PC-9 (cell line): ENCODE measurements around the gene SETBP1. TPM values are rescaled to one million over a fixed set of nuclear protein-coding genes. Genes with fewer than 3 reads are reported as not detected.

ENCODE experiments used
- BruUV-seq: library from RNA; stranded (reverse); fragments of 400-500 nt; replicated peaks from 2 replicates; lab custom pipeline; 2021; lab: Mats Ljungman, UMichigan
- CTCF ChIA-PET: fragments of 300-600 bp; sonication (Branson Sonifier 250); formaldehyde crosslinking; loops from one replicate; lab custom pipeline; 2022; ENCODE audit warnings: antibody characterized with exemption; lab: Charles Lee
- POLR2A ChIA-PET: fragments of 300-600 bp; sonication (Branson Sonifier 250); formaldehyde crosslinking; loops from one replicate; lab custom pipeline; 2022; ENCODE audit warnings: antibody characterized with exemption; ENCODE audit not compliant: unreplicated experiment; lab: Charles Lee
- DNase-seq, 2 experiments: peaks; one replicate each; pipeline versions ENCODE4 v3.0.0 to v3.0.0-alpha.2; 2015 to 2022; ENCODE audit warnings: mixed read lengths in 1 of 2
- H2AFZ ChIP-seq: fragments of 200-600 bp; sonication (generic); 2 replicates; pipeline ENCODE4 v1.8.1; 2017; ENCODE audit warnings: antibody characterized with exemption
- H3F3A ChIP-seq: fragments of 200-600 bp; sonication (generic); 2 replicates; pipeline ENCODE4 v1.8.1; 2017; ENCODE audit warnings: antibody characterized with exemption, mild to moderate bottlenecking, low read depth; ENCODE audit not compliant: insufficient read depth
- H3K27ac ChIP-seq: fragments of 200-600 bp; sonication (generic); 2 replicates; pipeline ENCODE4 v1.6.1; 2016; ENCODE audit warnings: mixed run types
- H3K27me3 ChIP-seq: fragments of 200-600 bp; sonication (generic); 2 replicates; pipeline ENCODE4 v1.6.1; 2016; ENCODE audit warnings: low read depth, mixed run types; ENCODE audit not compliant: insufficient read depth
- H3K36me3 ChIP-seq: fragments of 200-600 bp; sonication (generic); 2 replicates; pipeline ENCODE4 v1.6.1; 2016; ENCODE audit warnings: low read depth, mixed run types
- H3K4me1 ChIP-seq: fragments of 200-600 bp; sonication (generic); replicated peaks from 2 replicates; pipeline ENCODE4 v1.6.1; 2016; ENCODE audit warnings: mixed run types; ENCODE audit not compliant: insufficient read depth
- H3K4me2 ChIP-seq: fragments of 200-600 bp; sonication (generic); 2 replicates; pipeline ENCODE4 v1.6.1; 2017; ENCODE audit warnings: mixed run types
- H3K4me3 ChIP-seq: fragments of 200-600 bp; sonication (generic); 2 replicates; pipeline ENCODE4 v1.6.1; 2016; ENCODE audit warnings: mixed run types
- H3K79me2 ChIP-seq: fragments of 200-600 bp; sonication (generic); 2 replicates; pipeline ENCODE4 v1.6.1; 2017; ENCODE audit warnings: low read depth, mixed run types
- H3K9me2 ChIP-seq: fragments of 200-600 bp; sonication (generic); 2 replicates; pipeline ENCODE4 v1.8.1; 2017; ENCODE audit warnings: mild to moderate bottlenecking; ENCODE audit not compliant: insufficient read depth
- H3K9me3 ChIP-seq: fragments of 200-600 bp; sonication (generic); 2 replicates; pipeline ENCODE4 v1.8.1; 2016; ENCODE audit warnings: low read depth; ENCODE audit not compliant: insufficient read depth
- H4K20me1 ChIP-seq: fragments of 200-600 bp; sonication (generic); 2 replicates; pipeline ENCODE4 v1.8.1; 2017; ENCODE audit not compliant: insufficient read depth
- CTCF ChIP-seq: fragments of 200-600 bp; sonication (generic); conservative IDR thresholded peaks from 2 replicates; pipeline ENCODE4 v1.6.1; 2017; ENCODE audit warnings: mixed run types, antibody characterized with exemption, mild to moderate bottlenecking, moderate library complexity
- EZH2 ChIP-seq: fragments of 200-600 bp; sonication (generic); IDR thresholded peaks from 2 replicates; pipeline ENCODE4 v1.8.0; 2017; ENCODE audit warnings: antibody characterized with exemption, low read depth
- intact Hi-C: fragments of 100-400 bp; cut with micrococcal nuclease; formaldehyde crosslinking; loops from one replicate; pipeline ENCODE4 v1.10.0; 2022; ENCODE audit not compliant: unreplicated experiment
- total RNA-seq: library from RNA; stranded (reverse); gene quantifications from 2 replicates; pipeline ENCODE4 v1.2.3, GENCODE V29; 2021

The SETBP1 gene
- total RNA-seq, 1 experiment from 2014 or later = 9.0 TPM

- TF ChIP-seq CTCF (no peak), EZH2 (no peak)
- ChIA-PET CTCF (no interaction called here), POLR2A (no interaction called here)
- Histone ChIP-seq H4K20me1 (no peaks in the 10 kb centered on the region), H3K27ac (peak overlapping the region; percentile 88; the same call in 1 of the 2 replicates), H3K36me3 (no peaks in the 10 kb centered on the region), H3K9me2 (no peaks in the 10 kb centered on the region), H2AFZ (peak overlapping the region; percentile 34; the same call in 1 of the 2 replicates), H3K4me3 (no peak overlapping the region), H3F3A (peaks cover 26% of the 10 kb centered on the region), H3K4me2 (no peak overlapping the region), H3K79me2 (no peaks in the 10 kb centered on the region), H3K4me1 (peaks cover 38% of the 10 kb centered on the region), H3K9me3 (no peaks in the 10 kb centered on the region), H3K27me3 (no peaks in the 10 kb centered on the region)
- intact Hi-C loops = loop anchor here (2.0 kb wide), 1 partner anchor 43 kb away; no protein-coding TSS in a partner anchor
- DNase-seq = no peak
- BruUV-seq = no TSS peak
These were observed 44.4 kb upstream of the SETBP1 start for GRCh38 chr18:44636241-44636640.

DNA sequence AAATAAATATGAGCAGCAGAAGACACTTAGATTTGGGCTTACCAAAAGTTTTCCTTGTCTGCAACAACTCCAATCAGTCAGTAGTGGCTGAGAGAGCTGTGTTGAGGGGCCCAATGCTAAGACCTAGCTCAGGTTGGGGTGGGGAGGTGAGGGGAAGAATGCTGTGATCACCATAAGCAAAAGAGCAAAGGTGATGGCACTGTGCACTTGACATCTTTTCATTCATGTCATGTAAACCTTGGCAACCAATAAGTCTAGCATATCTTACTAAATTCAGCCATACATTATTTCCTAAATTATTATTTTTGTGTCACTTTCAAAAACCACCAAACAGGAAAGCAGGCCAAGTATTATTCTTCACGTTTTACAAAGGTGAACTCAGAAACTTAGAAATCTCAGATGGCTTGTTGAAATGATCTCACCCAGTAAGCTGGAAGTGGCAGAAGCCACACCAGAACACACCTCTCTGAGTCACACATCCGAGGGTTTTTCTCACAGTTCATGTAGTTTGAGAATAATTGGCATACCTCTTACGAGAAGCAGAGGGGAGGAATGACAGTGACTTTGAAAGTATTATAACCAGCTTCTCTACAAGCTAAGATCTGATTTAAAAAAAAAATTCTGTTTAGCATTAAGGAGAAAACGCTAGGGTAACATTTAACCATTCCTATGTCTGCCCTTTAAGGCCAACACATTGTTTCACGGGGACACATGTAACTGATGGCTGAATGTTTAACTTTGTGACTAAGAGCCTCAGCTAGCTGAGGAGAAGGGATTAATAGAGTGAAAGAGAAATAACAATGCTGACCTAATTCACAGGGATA, 43.3 kb upstream of the SETBP1 start:
- ChIA-PET POLR2A (interaction anchor here (0.7 kb wide), 1 partner anchor 694 kb away, joined by 5 read pairs; no protein-coding TSS in a partner anchor), CTCF (no interaction called here)
- DNase-seq = peak; percentile 29 to 90
- H3K4me2 ChIP-seq = peak overlapping the region; percentile 69
- H3F3A ChIP-seq = peaks cover 26% of the 10 kb centered on the region
- 0 out of 2 replicates have a peak overlapping the region, but pooled peaks have one; percentile 26 for H2AFZ ChIP-seq
- no peaks in the 10 kb centered on the region for H3K9me2 ChIP-seq
- H3K27ac ChIP-seq = peak overlapping the region; percentile 88
- peaks cover 38% of the 10 kb centered on the region for H3K4me1 ChIP-seq
- H3K36me3 ChIP-seq = no peaks in the 10 kb centered on the region
- H4K20me1 ChIP-seq = no peaks in the 10 kb centered on the region
- intact Hi-C loops = loop anchor here (2.0 kb wide), 1 partner anchor 41 kb away; no protein-coding TSS in a partner anchor
- TF ChIP-seq EZH2 (no peak), CTCF (no peak)
- H3K4me3 ChIP-seq = peak overlapping the region; percentile 39; the same call in 1 of the 2 replicates
- BruUV-seq = no TSS peak
- no peaks in the 10 kb centered on the region for H3K27me3 ChIP-seq
- no peaks in the 10 kb centered on the region for H3K79me2 ChIP-seq
- no peaks in the 10 kb centered on the region for H3K9me3 ChIP-seq

DNA sequence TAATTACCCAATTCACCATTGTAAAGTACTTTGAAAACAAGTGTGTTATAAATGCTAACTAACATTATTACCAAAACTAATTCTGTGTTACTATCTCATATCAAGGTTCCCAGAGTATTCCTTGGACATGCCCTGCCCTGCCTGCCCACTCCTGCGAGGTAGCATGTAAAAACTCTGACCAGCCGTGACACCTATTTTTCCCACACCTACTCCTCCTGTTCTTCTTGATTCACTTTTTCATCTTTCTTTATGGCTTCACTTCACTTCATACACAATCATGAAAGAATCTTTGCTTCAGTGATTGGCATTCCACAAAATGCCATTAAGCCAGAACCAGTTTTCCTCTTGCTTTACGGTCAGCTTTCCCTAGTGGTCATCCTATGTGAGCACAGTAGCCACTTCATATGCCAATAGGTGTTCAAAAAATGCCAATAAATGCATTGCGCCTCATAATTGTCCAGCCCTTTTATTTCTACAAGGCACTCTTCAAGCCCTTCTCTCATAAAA, 42.6 kb upstream of the SETBP1 start:
- no peaks in the 10 kb centered on the region for H3K36me3 ChIP-seq
- POLR2A ChIA-PET = interaction anchor here (0.7 kb wide), 1 partner anchor 695 kb away, joined by 5 read pairs; no protein-coding TSS in a partner anchor
- intact Hi-C loops = no loop called here
- no peaks in the 10 kb centered on the region for H3K27me3 ChIP-seq
- TF ChIP-seq CTCF (no peak), EZH2 (no peak)
- CTCF ChIA-PET = no interaction called here
- H3K79me2 ChIP-seq = no peaks in the 10 kb centered on the region
- no peaks in the 10 kb centered on the region for H3K9me2 ChIP-seq
- no peak overlapping the region for H2AFZ ChIP-seq
- DNase-seq = peak in 1 of 2 experiments; percentile 48
- H3K4me1 ChIP-seq = peaks cover 38% of the 10 kb centered on the region
- H3K4me3 ChIP-seq = peak overlapping the region; percentile 39; the same call in 1 of the 2 replicates
- H4K20me1 ChIP-seq = no peaks in the 10 kb centered on the region
- no peaks in the 10 kb centered on the region for H3K9me3 ChIP-seq
- H3F3A ChIP-seq = peaks cover 26% of the 10 kb centered on the region
- H3K27ac ChIP-seq = peak overlapping the region; percentile 88
- H3K4me2 ChIP-seq = peak overlapping the region; percentile 69
- TSS peak; percentile 50 for BruUV-seq
